ENCODE data around the gene TNFAIP8L1. TPM values are rescaled to one million over a fixed set of nuclear protein-coding genes. Genes with fewer than 3 reads are reported as not detected.

Gene TNFAIP8L1
- total and polyA plus RNA-seq, 12 donors = 2.5 to 13.4 (median 6.1) TPM

DNA sequence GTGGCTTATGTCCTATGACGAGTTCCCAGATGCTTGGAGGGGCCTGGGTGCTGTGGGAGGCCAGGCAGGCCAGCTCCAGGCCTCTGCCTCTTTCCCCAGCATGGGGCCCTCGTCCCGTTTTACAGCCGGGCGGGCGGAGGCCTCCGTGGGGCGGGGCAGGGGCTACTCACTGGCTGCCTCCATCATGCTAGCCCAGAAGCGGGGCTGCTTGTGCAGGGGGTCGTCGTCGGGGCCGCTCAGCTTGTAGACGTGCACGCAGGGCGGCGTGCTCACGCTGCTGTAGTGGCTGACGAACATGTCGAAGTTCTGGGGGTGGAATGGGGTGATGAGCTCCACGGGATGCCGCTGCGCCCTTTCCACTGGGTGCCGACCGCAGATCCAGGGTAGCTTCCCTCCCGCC is 49.3 kb downstream of the TNFAIP8L1 start:
- WGBS, 2 donors = 94 to 95% methylated on average over 26 of the region's 26 CpGs
- peaks cover 11 to 99% (median 81%) of the 10 kb centered on the region in 9 donors for H3K36me3 ChIP-seq
- H3K9me3 ChIP-seq = no peaks in the 10 kb centered on the region
- peaks cover 0 to 26% (median 0%) of the 10 kb centered on the region in 9 donors for H3K4me1 ChIP-seq
- H3K27me3 ChIP-seq = no peaks in the 10 kb centered on the region
- H3K4me3 ChIP-seq = no peak overlapping the region
- H3K27ac ChIP-seq = no peak overlapping the region
- no peak for ATAC-seq
- TF ChIP-seq, protein P1, sequence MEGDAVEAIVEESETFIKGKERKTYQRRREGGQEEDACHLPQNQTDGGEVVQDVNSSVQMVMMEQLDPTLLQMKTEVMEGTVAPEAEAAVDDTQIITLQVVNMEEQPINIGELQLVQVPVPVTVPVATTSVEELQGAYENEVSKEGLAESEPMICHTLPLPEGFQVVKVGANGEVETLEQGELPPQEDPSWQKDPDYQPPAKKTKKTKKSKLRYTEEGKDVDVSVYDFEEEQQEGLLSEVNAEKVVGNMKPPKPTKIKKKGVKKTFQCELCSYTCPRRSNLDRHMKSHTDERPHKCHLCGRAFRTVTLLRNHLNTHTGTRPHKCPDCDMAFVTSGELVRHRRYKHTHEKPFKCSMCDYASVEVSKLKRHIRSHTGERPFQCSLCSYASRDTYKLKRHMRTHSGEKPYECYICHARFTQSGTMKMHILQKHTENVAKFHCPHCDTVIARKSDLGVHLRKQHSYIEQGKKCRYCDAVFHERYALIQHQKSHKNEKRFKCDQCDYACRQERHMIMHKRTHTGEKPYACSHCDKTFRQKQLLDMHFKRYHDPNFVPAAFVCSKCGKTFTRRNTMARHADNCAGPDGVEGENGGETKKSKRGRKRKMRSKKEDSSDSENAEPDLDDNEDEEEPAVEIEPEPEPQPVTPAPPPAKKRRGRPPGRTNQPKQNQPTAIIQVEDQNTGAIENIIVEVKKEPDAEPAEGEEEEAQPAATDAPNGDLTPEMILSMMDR (IDR thresholded peaks at IDR 0.05) = no peak
- no peak for DNase-seq
- intact Hi-C loops (cut with DNase I) = no loop called here

DNA sequence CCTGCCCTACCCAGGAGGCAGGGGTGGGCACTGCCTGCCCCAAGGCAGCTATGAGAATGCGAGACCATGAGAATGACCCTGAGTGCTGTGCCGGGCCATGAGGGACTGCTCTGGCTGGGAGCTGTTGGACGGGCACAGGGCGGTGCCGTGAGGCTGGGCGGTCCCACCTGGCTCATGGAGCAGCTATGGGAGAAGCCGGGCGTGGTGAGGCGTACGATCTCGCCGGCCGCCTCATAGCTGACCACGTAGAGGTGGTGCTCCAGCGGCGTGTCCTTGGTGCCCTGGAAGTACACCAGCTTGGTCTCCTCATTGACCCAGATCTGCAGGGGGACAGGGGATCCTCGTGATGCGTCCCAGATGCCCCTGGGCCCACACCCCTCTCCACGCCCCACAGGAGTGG is 50.1 kb downstream of the TNFAIP8L1 start:
- ATAC-seq = peak in 2 of 8 donors; percentile 2 to 7
- Histone ChIP-seq H3K27me3 (no peaks in the 10 kb centered on the region), H3K36me3 (peaks cover 11 to 99% (median 81%) of the 10 kb centered on the region in 9 donors), H3K9me3 (no peaks in the 10 kb centered on the region), H3K4me3 (no peak overlapping the region), H3K4me1 (peaks cover 0 to 34% (median 6%) of the 10 kb centered on the region in 9 donors), H3K27ac (no peak overlapping the region)
- TF ChIP-seq, protein P1 (IDR thresholded peaks at IDR 0.05) = no peak
- DNase-seq = no peak
- intact Hi-C loops (cut with DNase I) = no loop called here
- WGBS, 2 donors = 96 to 97% methylated on average over 17 to 19 of the region's 19 CpGs

DNA sequence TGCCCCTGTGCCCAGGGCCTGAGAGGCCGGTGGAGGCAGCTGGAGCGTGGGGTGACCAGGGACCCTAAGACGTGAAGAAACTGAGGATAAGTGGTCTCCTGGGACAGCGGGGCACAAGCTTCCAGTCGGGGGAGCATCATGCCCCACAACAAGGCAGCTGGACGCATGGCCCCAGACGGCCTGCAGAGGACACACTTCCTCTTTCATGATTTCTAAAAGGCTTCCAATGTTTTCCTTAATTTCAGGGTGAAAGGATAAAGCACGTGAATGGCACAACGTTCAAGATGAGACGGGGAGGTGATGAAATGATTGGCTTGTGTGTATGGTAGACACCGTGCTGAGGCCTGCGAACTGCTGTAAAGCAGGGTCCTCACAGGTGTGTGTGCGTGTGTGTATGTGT is 51.0 kb downstream of the TNFAIP8L1 start:
- no peak for DNase-seq
- WGBS, 2 donors = 83 to 85% methylated on average over 13 of the region's 13 CpGs

DNA sequence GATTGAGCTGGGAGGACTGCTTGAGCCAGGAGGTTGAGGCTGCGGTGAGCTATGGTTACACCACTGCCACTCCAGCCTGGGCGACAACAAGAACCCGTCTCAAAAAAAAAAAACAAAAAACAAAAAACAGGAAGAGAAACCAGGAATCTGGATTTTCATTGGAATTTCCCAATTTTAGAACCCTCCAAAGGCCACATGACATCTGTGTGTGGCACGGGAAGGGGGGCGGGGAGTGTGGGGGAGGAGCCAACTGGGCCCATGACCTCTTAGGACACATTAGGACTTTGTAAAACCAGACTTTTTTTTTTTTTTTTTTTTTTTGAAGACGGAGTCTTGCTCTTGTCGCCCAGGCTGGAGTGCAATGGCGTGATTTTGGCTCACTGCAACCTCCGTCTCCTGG is 52.1 kb downstream of the TNFAIP8L1 start:
- Histone ChIP-seq H3K36me3 (peaks cover 7 to 99% (median 83%) of the 10 kb centered on the region in 9 donors), H3K27me3 (no peaks in the 10 kb centered on the region), H3K9me3 (no peaks in the 10 kb centered on the region), H3K4me1 (peaks cover 0 to 42% (median 18%) of the 10 kb centered on the region in 9 donors), H3K27ac (peak overlapping the region in 1 of 10 donors; percentile 79), H3K4me3 (no peak overlapping the region)
- intact Hi-C loops (cut with DNase I) = no loop called here
- ATAC-seq = peak in 1 of 8 donors; percentile 12
- no peak for DNase-seq
- 91 to 93% methylated on average over 8 to 9 of the region's 9 CpGs for WGBS, 2 donors
- TF ChIP-seq, protein P1 (IDR thresholded peaks at IDR 0.05) = no peak

More for the DNA sequence above, 51.0 kb downstream of the TNFAIP8L1 start:
- Histone ChIP-seq H3K4me3 (no peak overlapping the region), H3K4me1 (peaks cover 0 to 42% (median 14%) of the 10 kb centered on the region in 9 donors), H3K36me3 (peaks cover 7 to 99% (median 82%) of the 10 kb centered on the region in 9 donors), H3K9me3 (no peaks in the 10 kb centered on the region), H3K27me3 (no peaks in the 10 kb centered on the region), H3K27ac (peak overlapping the region in 1 of 10 donors; percentile 79)
- intact Hi-C loops (cut with DNase I) = no loop called here
- TF ChIP-seq, protein P1 (IDR thresholded peaks at IDR 0.05) = peak in 1 of 9 donors; percentile 18
- ATAC-seq = no peak

Data from heart right ventricle (tissue), 16 donors.